SK-N-SH (cell line): Measurements from ENCODE around the gene THBS2. TPM values are rescaled to one million over a fixed set of nuclear protein-coding genes. Genes with fewer than 3 reads are reported as not detected.

Experiments
- CTCF ChIA-PET: fragments of 300-600, 350-600 bp; formaldehyde crosslinking; extraction: SDS; loops from one replicate; lab custom pipeline; 2021; lab: Yijun Ruan, JAX
- POLR2A ChIA-PET: fragments of 350-600 bp; sonication (Branson Sonifier 250); formaldehyde crosslinking; extraction: SDS; loops from one replicate; lab custom pipeline; 2020; ENCODE audit warnings: antibody characterized with exemption, inconsistent platforms; lab: Yijun Ruan, JAX
- DNase-seq: peaks from one replicate; pipeline ENCODE4 v3.0.0; 2012
- H2AFZ ChIP-seq: fragments of 200-600 bp; sonication (generic); 2 replicates; pipeline ENCODE4 v1.8.1; 2016; ENCODE audit warnings: antibody characterized with exemption, mild to moderate bottlenecking, low read depth
- H3F3A ChIP-seq: fragments of 200-600 bp; sonication (generic); replicated peaks from 2 replicates; pipeline ENCODE3; 2016; ENCODE audit warnings: antibody characterized with exemption, mild to moderate bottlenecking; ENCODE audit not compliant: insufficient read depth
- H3K27ac ChIP-seq, 2 experiments: fragments of 200-500 bp in 1 of 2; fragments of 200-600 bp in 1 of 2; sonication (Bioruptor generic) in 1 of 2; sonication (generic), shearing (Covaris generic) in 1 of 2; 2 replicates each; pipeline versions ENCODE4 v1.5.1 to v1.6.1; 2014 to 2016; ENCODE audit warnings: low read depth in 2 of 2, inconsistent platforms in 1 of 2, low read length in 1 of 2, mild to moderate bottlenecking in 1 of 2, mixed read lengths in 1 of 2
- H3K27me3 ChIP-seq: fragments of 200-600 bp; sonication (generic), shearing (Covaris generic); 2 replicates; pipeline ENCODE4 v1.6.1; 2016; ENCODE audit warnings: mixed run types; ENCODE audit not compliant: insufficient read depth
- H3K36me3 ChIP-seq, 2 experiments: fragments of 200-500 bp in 1 of 2; fragments of 200-600 bp in 1 of 2; sonication (Bioruptor generic) in 1 of 2; sonication (generic) in 1 of 2; replicated peaks in 1 of 2; 2 replicates each; pipeline versions ENCODE3 to v1.5.1; 2014 to 2016; ENCODE audit warnings: low read length in 1 of 2, mild to moderate bottlenecking in 1 of 2; ENCODE audit not compliant: insufficient read depth in 2 of 2, control insufficient read depth in 1 of 2
- H3K4me1 ChIP-seq, 2 experiments: fragments of 200-500 bp in 1 of 2; fragments of 200-600 bp in 1 of 2; sonication (Bioruptor generic) in 1 of 2; sonication (generic), shearing (Covaris generic) in 1 of 2; 2 replicates each; pipeline versions ENCODE4 v1.5.1 to v1.6.1; 2014 to 2016; ENCODE audit warnings: low read depth in 1 of 2, low read length in 1 of 2, mixed run types in 1 of 2; ENCODE audit not compliant: insufficient read depth in 2 of 2, control insufficient read depth in 1 of 2
- H3K4me2 ChIP-seq: fragments of 200-600 bp; sonication (generic), shearing (Covaris generic); 2 replicates; pipeline ENCODE4 v1.6.1; 2017; ENCODE audit warnings: mixed run types
- H3K4me3 ChIP-seq, 2 experiments: fragments of 200-500 bp in 1 of 2; fragments of 200-600 bp in 1 of 2; sonication (Bioruptor generic) in 1 of 2; sonication (generic), shearing (Covaris generic) in 1 of 2; 2 replicates each; pipeline versions ENCODE4 v1.5.1 to v1.8.1; 2014 to 2016; ENCODE audit warnings: low read depth in 2 of 2, inconsistent platforms in 1 of 2, low read length in 1 of 2, mild to moderate bottlenecking in 1 of 2, mixed read lengths in 1 of 2, moderate library complexity in 1 of 2
- H3K79me2 ChIP-seq: fragments of 200-600 bp; sonication (generic); 2 replicates; pipeline ENCODE4 v1.8.1; 2017; ENCODE audit warnings: mild to moderate bottlenecking; ENCODE audit not compliant: insufficient read depth
- H3K9ac ChIP-seq: fragments of 200-600 bp; sonication (generic); 2 replicates; pipeline ENCODE4 v1.6.1; 2017; ENCODE audit warnings: mixed run types
- H3K9me2 ChIP-seq: fragments of 200-600 bp; sonication (generic); 2 replicates; pipeline ENCODE4 v1.6.1; 2017; ENCODE audit warnings: mixed run types
- H3K9me3 ChIP-seq: fragments of 200-600 bp; sonication (generic); 2 replicates; pipeline ENCODE4 v1.6.1; 2017; ENCODE audit warnings: mixed run types, mild to moderate bottlenecking, moderate library complexity
- H4K20me1 ChIP-seq: fragments of 200-600 bp; sonication (generic); 2 replicates; pipeline ENCODE4 v1.6.1; 2017; ENCODE audit warnings: mild to moderate bottlenecking, mixed run types; ENCODE audit not compliant: insufficient read depth
- ELF1 ChIP-seq: IDR thresholded peaks from 2 replicates; pipeline ENCODE4 v1.4.0; 2012
- EP300 ChIP-seq, 2 experiments: IDR thresholded peaks; 2 replicates each; pipeline versions ENCODE4 v1.4.0 to v1.6.1; 2012; ENCODE audit warnings: borderline replicate concordance in 1 of 2, low read depth in 1 of 2, low read length in 1 of 2
- EZH2phosphoT487 ChIP-seq: fragments of 200-600 bp; sonication (generic); IDR thresholded peaks from 2 replicates; pipeline ENCODE4 v1.6.1; 2017; ENCODE audit warnings: low read depth, mixed run types, mild to moderate bottlenecking, antibody characterized with exemption, moderate library complexity, borderline replicate concordance
- FOXM1 ChIP-seq: IDR thresholded peaks from 2 replicates; pipeline ENCODE4 v1.4.0; 2012; ENCODE audit warnings: low read depth, mild to moderate bottlenecking
- GABPA ChIP-seq: IDR thresholded peaks from 2 replicates; pipeline ENCODE4 v1.4.0; 2012; ENCODE audit warnings: low read depth, mild to moderate bottlenecking
- MEF2A ChIP-seq: IDR thresholded peaks from 2 replicates; pipeline ENCODE4 v1.4.0; 2012; ENCODE audit warnings: low read depth, borderline replicate concordance
- NRF1 ChIP-seq: IDR thresholded peaks from 2 replicates; pipeline ENCODE4 v1.6.1; 2012; ENCODE audit warnings: low read depth, mild to moderate bottlenecking, low read length
- POLR2AphosphoS5 ChIP-seq: IDR thresholded peaks from 2 replicates; pipeline ENCODE4 v1.6.1; 2012; ENCODE audit warnings: low read depth, low read length
- SIN3A ChIP-seq: IDR thresholded peaks from 2 replicates; pipeline ENCODE4 v1.6.1; 2012; ENCODE audit warnings: low read depth, mild to moderate bottlenecking, low read length, moderate library complexity, borderline replicate concordance
- SMC3 ChIP-seq: IDR thresholded peaks from 2 replicates; pipeline ENCODE4 v1.6.1; 2012; ENCODE audit warnings: low read depth, low read length, improper control_type of control experiment
- TAF1 ChIP-seq: IDR thresholded peaks from 2 replicates; pipeline ENCODE4 v1.6.1; 2012; ENCODE audit warnings: low read depth, mild to moderate bottlenecking, low read length, moderate library complexity, borderline replicate concordance
- TCF12 ChIP-seq: IDR thresholded peaks from 2 replicates; pipeline ENCODE4 v1.4.0; 2012
- TEAD4 ChIP-seq: IDR thresholded peaks from 2 replicates; pipeline ENCODE4 v1.4.0; 2012; ENCODE audit warnings: mild to moderate bottlenecking, borderline replicate concordance; ENCODE audit not compliant: insufficient read depth
- YY1 ChIP-seq: IDR thresholded peaks from 2 replicates; pipeline ENCODE4 v1.4.0; 2012; ENCODE audit warnings: low read depth, mild to moderate bottlenecking
- WGBS: methylation state at CpG from one replicate; pipeline ENCODE4 v1.1.6; 2017; ENCODE audit warnings: low lambda C conversion rate; 5-methylcytosine and 5-hydroxymethylcytosine counted together
- polyA plus RNA-seq, 3 experiments: library from polyadenylated mRNA; depleted of rRNA; stranded (reverse); fragments of >200 nt; gene quantifications; 2 replicates each; pipeline ENCODE4 v1.2.3, GENCODE V29; 2012
- TF ChIP-seq, protein P1 (sequence below): fragments of 200-600 bp; sonication (generic); IDR thresholded peaks from 2 replicates; pipeline ENCODE4 v1.6.1; 2017; ENCODE audit warnings: antibody characterized with exemption, mild to moderate bottlenecking, moderate library complexity
- TF ChIP-seq, protein P2 (sequence below): IDR thresholded peaks from 2 replicates; pipeline ENCODE4 v1.6.1; 2012; ENCODE audit warnings: mild to moderate bottlenecking, low read depth, low read length, moderate library complexity
- TF ChIP-seq, protein P3 (sequence below): fragments of 150-350 bp; IDR thresholded peaks from 2 replicates; pipeline ENCODE4 v1.6.1; 2017; ENCODE audit warnings: antibody characterized with exemption, low read length, low read depth, borderline replicate concordance
- TF ChIP-seq, protein P4 (sequence below): IDR thresholded peaks from 2 replicates; pipeline ENCODE4 v1.4.0; 2012; ENCODE audit warnings: low read depth, borderline replicate concordance
- TF ChIP-seq, protein P5 (sequence below): IDR thresholded peaks from 2 replicates; pipeline ENCODE4 v1.4.0; 2012; ENCODE audit warnings: low read depth
- TF ChIP-seq, protein P6 (sequence below): IDR thresholded peaks from 2 replicates; pipeline ENCODE4; 2012

THBS2 gene
- polyA plus RNA-seq, 1 of the 3 experiments (the other 2 are of a cell fraction): 166 TPM

DNA sequence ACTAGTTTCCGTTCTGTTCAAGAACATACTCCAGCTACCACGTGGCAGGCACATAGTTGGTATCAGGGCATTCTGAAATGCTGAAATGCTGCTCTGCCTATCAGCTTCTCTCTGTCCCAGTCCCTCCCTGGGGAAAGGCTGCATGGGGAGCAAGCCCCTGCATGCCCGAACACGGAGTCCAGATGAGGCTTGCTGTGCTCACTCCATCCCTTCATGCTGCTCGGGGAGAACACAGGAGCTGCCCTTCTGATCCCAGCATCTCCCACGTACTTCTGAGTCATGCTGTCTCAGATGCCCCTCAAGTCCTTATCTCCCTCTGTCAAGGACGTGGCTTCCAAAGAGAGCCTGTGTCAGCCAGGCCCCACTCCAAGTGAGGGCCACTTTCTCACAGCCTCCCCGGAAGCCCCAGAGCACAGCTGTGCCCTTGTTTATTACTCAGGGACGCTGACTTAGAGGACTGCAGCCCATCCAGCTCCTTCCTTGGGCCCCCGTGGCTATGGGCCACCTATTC lies 29.4 kb downstream of the THBS2 start:
- 31% methylated on average over 10 of the region's 10 CpGs for WGBS
- POLR2A ChIA-PET: no interaction called here
- Histone ChIP-seq H3K79me2 (no peaks in the 10 kb centered on the region), H3K27ac (peak overlapping the region in 1 of 2 experiments; percentile 30; a peak in 1 of 4 replicates), H3K9me2 (no peaks in the 10 kb centered on the region), H4K20me1 (no peaks in the 10 kb centered on the region), H2AFZ (no peak overlapping the region), H3K27me3 (no peaks in the 10 kb centered on the region), H3K4me3 (no peak overlapping the region), H3K36me3 (peaks cover 39 to 49% of the 10 kb centered on the region in 2 experiments), H3K9ac (no peak overlapping the region), H3K4me2 (no peak overlapping the region)
- DNase-seq: no peak
- CTCF ChIA-PET: interaction anchor here (1.0 kb wide), 1 partner anchor 53 kb away, joined by 3 read pairs; no protein-coding TSS in a partner anchor
- TF ChIP-seq FOXM1: no peak
- TF ChIP-seq TAF1: no peak
- TF ChIP-seq SIN3A: no peak
- no peak for TF ChIP-seq TCF12
- TF ChIP-seq, protein P1, sequence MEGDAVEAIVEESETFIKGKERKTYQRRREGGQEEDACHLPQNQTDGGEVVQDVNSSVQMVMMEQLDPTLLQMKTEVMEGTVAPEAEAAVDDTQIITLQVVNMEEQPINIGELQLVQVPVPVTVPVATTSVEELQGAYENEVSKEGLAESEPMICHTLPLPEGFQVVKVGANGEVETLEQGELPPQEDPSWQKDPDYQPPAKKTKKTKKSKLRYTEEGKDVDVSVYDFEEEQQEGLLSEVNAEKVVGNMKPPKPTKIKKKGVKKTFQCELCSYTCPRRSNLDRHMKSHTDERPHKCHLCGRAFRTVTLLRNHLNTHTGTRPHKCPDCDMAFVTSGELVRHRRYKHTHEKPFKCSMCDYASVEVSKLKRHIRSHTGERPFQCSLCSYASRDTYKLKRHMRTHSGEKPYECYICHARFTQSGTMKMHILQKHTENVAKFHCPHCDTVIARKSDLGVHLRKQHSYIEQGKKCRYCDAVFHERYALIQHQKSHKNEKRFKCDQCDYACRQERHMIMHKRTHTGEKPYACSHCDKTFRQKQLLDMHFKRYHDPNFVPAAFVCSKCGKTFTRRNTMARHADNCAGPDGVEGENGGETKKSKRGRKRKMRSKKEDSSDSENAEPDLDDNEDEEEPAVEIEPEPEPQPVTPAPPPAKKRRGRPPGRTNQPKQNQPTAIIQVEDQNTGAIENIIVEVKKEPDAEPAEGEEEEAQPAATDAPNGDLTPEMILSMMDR: no peak
- no peak for TF ChIP-seq EP300 (IDR thresholded peaks at IDR 0.05; ENCODE audit: borderline replicate concordance in 1 of 2, low read depth in 1 of 2, low read length in 1 of 2)
- TF ChIP-seq EZH2phosphoT487: no peak
- TF ChIP-seq, protein P2, sequence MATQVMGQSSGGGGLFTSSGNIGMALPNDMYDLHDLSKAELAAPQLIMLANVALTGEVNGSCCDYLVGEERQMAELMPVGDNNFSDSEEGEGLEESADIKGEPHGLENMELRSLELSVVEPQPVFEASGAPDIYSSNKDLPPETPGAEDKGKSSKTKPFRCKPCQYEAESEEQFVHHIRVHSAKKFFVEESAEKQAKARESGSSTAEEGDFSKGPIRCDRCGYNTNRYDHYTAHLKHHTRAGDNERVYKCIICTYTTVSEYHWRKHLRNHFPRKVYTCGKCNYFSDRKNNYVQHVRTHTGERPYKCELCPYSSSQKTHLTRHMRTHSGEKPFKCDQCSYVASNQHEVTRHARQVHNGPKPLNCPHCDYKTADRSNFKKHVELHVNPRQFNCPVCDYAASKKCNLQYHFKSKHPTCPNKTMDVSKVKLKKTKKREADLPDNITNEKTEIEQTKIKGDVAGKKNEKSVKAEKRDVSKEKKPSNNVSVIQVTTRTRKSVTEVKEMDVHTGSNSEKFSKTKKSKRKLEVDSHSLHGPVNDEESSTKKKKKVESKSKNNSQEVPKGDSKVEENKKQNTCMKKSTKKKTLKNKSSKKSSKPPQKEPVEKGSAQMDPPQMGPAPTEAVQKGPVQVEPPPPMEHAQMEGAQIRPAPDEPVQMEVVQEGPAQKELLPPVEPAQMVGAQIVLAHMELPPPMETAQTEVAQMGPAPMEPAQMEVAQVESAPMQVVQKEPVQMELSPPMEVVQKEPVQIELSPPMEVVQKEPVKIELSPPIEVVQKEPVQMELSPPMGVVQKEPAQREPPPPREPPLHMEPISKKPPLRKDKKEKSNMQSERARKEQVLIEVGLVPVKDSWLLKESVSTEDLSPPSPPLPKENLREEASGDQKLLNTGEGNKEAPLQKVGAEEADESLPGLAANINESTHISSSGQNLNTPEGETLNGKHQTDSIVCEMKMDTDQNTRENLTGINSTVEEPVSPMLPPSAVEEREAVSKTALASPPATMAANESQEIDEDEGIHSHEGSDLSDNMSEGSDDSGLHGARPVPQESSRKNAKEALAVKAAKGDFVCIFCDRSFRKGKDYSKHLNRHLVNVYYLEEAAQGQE: no peak
- no peak for TF ChIP-seq GABPA
- TF ChIP-seq TEAD4: no peak
- no peak for TF ChIP-seq MEF2A
- TF ChIP-seq, protein P3, sequence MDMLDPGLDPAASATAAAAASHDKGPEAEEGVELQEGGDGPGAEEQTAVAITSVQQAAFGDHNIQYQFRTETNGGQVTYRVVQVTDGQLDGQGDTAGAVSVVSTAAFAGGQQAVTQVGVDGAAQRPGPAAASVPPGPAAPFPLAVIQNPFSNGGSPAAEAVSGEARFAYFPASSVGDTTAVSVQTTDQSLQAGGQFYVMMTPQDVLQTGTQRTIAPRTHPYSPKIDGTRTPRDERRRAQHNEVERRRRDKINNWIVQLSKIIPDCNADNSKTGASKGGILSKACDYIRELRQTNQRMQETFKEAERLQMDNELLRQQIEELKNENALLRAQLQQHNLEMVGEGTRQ: no peak
- TF ChIP-seq ELF1: no peak
- TF ChIP-seq, protein P4, sequence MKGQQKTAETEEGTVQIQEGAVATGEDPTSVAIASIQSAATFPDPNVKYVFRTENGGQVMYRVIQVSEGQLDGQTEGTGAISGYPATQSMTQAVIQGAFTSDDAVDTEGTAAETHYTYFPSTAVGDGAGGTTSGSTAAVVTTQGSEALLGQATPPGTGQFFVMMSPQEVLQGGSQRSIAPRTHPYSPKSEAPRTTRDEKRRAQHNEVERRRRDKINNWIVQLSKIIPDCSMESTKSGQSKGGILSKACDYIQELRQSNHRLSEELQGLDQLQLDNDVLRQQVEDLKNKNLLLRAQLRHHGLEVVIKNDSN: no peak
- no peak for TF ChIP-seq SMC3
- no peak for TF ChIP-seq NRF1
- TF ChIP-seq, protein P5, sequence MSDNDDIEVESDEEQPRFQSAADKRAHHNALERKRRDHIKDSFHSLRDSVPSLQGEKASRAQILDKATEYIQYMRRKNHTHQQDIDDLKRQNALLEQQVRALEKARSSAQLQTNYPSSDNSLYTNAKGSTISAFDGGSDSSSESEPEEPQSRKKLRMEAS: no peak
- TF ChIP-seq, protein P6, sequence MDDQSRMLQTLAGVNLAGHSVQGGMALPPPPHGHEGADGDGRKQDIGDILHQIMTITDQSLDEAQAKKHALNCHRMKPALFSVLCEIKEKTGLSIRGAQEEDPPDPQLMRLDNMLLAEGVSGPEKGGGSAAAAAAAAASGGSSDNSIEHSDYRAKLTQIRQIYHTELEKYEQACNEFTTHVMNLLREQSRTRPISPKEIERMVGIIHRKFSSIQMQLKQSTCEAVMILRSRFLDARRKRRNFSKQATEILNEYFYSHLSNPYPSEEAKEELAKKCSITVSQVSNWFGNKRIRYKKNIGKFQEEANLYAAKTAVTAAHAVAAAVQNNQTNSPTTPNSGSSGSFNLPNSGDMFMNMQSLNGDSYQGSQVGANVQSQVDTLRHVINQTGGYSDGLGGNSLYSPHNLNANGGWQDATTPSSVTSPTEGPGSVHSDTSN: no peak
- no peak for TF ChIP-seq YY1
- no peak for TF ChIP-seq POLR2AphosphoS5
- TF ChIP-seq, all 33 proteins: peak for 0
- no peaks in the 10 kb centered on the region for H3K4me1 ChIP-seq
- H3K9me3 ChIP-seq: no peaks in the 10 kb centered on the region
- H3F3A ChIP-seq: no peaks in the 10 kb centered on the region
